IMR-90 (cell line): ENCODE data around the gene OAS1. TPM values are rescaled to one million over a fixed set of nuclear protein-coding genes. Genes with fewer than 3 reads are reported as not detected.

Experiments
- ATAC-seq: fragments of 200-7000 bp; cut with Tn5 transposase; 2 replicates; pipeline ENCODE4 v1.9.1; 2020; ENCODE audit warnings: low read depth, mild to moderate bottlenecking, moderate library complexity
- BruUV-seq: library from RNA; stranded (reverse); fragments of 400-500 nt; replicated peaks from 2 replicates; lab custom pipeline; 2021; lab: Mats Ljungman, UMichigan
- CTCF ChIA-PET: fragments of 300-600 bp; formaldehyde crosslinking; extraction: SDS; loops from one replicate; lab custom pipeline; 2021; ENCODE audit warnings: antibody characterized with exemption; lab: Yijun Ruan, JAX
- POLR2A ChIA-PET: fragments of 300-600 bp; sonication (Branson Sonifier 250); formaldehyde crosslinking; loops from one replicate; lab custom pipeline; 2022; ENCODE audit warnings: antibody characterized with exemption; ENCODE audit not compliant: unreplicated experiment; lab: Charles Lee
- DNase-seq: peaks from one replicate; pipeline ENCODE4 v3.0.0; 2013
- H2AFZ ChIP-seq: replicated peaks from 2 replicates; pipeline ENCODE3; 2013; ENCODE audit warnings: low read length, mild to moderate bottlenecking; ENCODE audit not compliant: poor library complexity
- H2AK5ac ChIP-seq: 2 replicates; pipeline ENCODE4 v1.6.1; 2013; ENCODE audit warnings: low read depth, low read length, inconsistent platforms
- H2AK9ac ChIP-seq: replicated peaks from 2 replicates; pipeline ENCODE3; 2013; ENCODE audit warnings: mild to moderate bottlenecking, low read depth, low read length, moderate library complexity; ENCODE audit not compliant: poor library complexity
- H2BK120ac ChIP-seq: 2 replicates; pipeline ENCODE4 v1.6.1; 2013; ENCODE audit warnings: low read depth, low read length, inconsistent platforms
- H2BK15ac ChIP-seq: 3 replicates; pipeline ENCODE4 v1.6.1; 2013; ENCODE audit warnings: low read depth, low read length, inconsistent platforms
- H2BK20ac ChIP-seq: 2 replicates; pipeline ENCODE4 v1.6.1; 2013; ENCODE audit warnings: low read depth, mild to moderate bottlenecking, inconsistent platforms, low read length, moderate library complexity
- H2BK5ac ChIP-seq: 2 replicates; pipeline ENCODE4 v1.6.1; 2013; ENCODE audit warnings: mild to moderate bottlenecking, low read depth, low read length, inconsistent platforms; ENCODE audit not compliant: poor library complexity, severe bottlenecking
- H3K14ac ChIP-seq: replicated peaks from 2 replicates; pipeline ENCODE4 v1.6.1; 2013; ENCODE audit warnings: low read depth, low read length, inconsistent platforms
- H3K18ac ChIP-seq: 2 replicates; pipeline ENCODE4 v1.6.1; 2013; ENCODE audit warnings: low read depth, low read length, control low read depth
- H3K23ac ChIP-seq: 2 replicates; pipeline ENCODE4 v1.6.1; 2013; ENCODE audit warnings: low read depth, low read length, inconsistent platforms
- H3K27ac ChIP-seq: 2 replicates; pipeline ENCODE4 v1.5.1; 2013; ENCODE audit warnings: mild to moderate bottlenecking, control low read depth, low read length; ENCODE audit not compliant: insufficient read depth
- H3K27me3 ChIP-seq: 2 replicates; pipeline ENCODE4 v1.6.1; 2013; ENCODE audit warnings: low read length; ENCODE audit not compliant: control insufficient read depth, insufficient read depth
- H3K36me3 ChIP-seq: 2 replicates; pipeline ENCODE4 v1.6.1; 2013; ENCODE audit warnings: low read length, mixed read lengths; ENCODE audit not compliant: control insufficient read depth, insufficient read depth
- H3K4ac ChIP-seq: 2 replicates; pipeline ENCODE4 v1.6.1; 2013; ENCODE audit warnings: low read depth, low read length, inconsistent platforms
- H3K4me1 ChIP-seq: 2 replicates; pipeline ENCODE4 v1.6.1; 2013; ENCODE audit warnings: low read length, mixed read lengths; ENCODE audit not compliant: control insufficient read depth, insufficient read depth
- H3K4me2 ChIP-seq: 2 replicates; pipeline ENCODE4 v1.6.1; 2013; ENCODE audit warnings: low read depth, mild to moderate bottlenecking, control low read depth, low read length, moderate library complexity
- H3K4me3 ChIP-seq: 2 replicates; pipeline ENCODE4 v1.5.1; 2013; ENCODE audit warnings: low read depth, mild to moderate bottlenecking, control low read depth, low read length, moderate library complexity; ENCODE audit not compliant: insufficient read depth
- H3K56ac ChIP-seq: 2 replicates; pipeline ENCODE4 v1.6.1; 2013; ENCODE audit warnings: low read length, inconsistent platforms; ENCODE audit not compliant: insufficient read depth; ENCODE audit errors: extremely low read depth
- H3K79me1 ChIP-seq, 2 experiments: 2 replicates each; pipeline ENCODE4 v1.6.1; 2013; ENCODE audit warnings: low read length in 2 of 2, inconsistent platforms in 1 of 2, low read depth in 1 of 2
- H3K9ac ChIP-seq: 2 replicates; pipeline ENCODE4 v1.6.1; 2013; ENCODE audit warnings: low read depth, low read length, control low read depth
- H3K9me1 ChIP-seq: 2 replicates; pipeline ENCODE4 v1.6.1; 2013; ENCODE audit warnings: low read length, inconsistent platforms; ENCODE audit not compliant: insufficient read depth
- H3K9me3 ChIP-seq: 2 replicates; pipeline ENCODE4 v1.6.1; 2013; ENCODE audit warnings: low read length; ENCODE audit not compliant: control insufficient read depth, insufficient read depth
- H4K20me1 ChIP-seq: 2 replicates; pipeline ENCODE4 v1.6.1; 2013; ENCODE audit warnings: low read length, inconsistent platforms; ENCODE audit not compliant: insufficient read depth
- H4K5ac ChIP-seq: 2 replicates; pipeline ENCODE4 v1.6.1; 2013; ENCODE audit warnings: mild to moderate bottlenecking, low read depth, low read length, control low read depth
- H4K8ac ChIP-seq, 2 experiments: 2 replicates each; pipeline ENCODE4 v1.6.1; 2013; ENCODE audit warnings: low read depth in 2 of 2, low read length in 2 of 2, control low read depth in 1 of 2, inconsistent platforms in 1 of 2
- H4K91ac ChIP-seq: 2 replicates; pipeline ENCODE4 v1.6.1; 2013; ENCODE audit warnings: low read depth, low read length, inconsistent platforms; ENCODE audit not compliant: insufficient read depth
- BHLHE40 ChIP-seq: fragments of 150-350 bp; IDR thresholded peaks from 2 replicates; pipeline ENCODE4 v1.6.1; 2016; ENCODE audit warnings: mild to moderate bottlenecking, low read depth, low read length
- CEBPB ChIP-seq: IDR thresholded peaks from 2 replicates; pipeline ENCODE4 v1.6.1; 2012; ENCODE audit warnings: low read depth, low read length, improper control_type of control experiment
- CHD1 ChIP-seq: IDR thresholded peaks from 2 replicates; pipeline ENCODE4 v1.6.1; 2012; ENCODE audit warnings: low read depth, low read length, improper control_type of control experiment
- CTCF ChIP-seq: conservative IDR thresholded peaks from 2 replicates; pipeline ENCODE4 v1.5.1; 2012; ENCODE audit warnings: mild to moderate bottlenecking, low read depth, low read length, improper control_type of control experiment
- ELK1 ChIP-seq: fragments of 150-350 bp; IDR thresholded peaks from 2 replicates; pipeline ENCODE4 v1.6.1; 2016; ENCODE audit warnings: low read depth, mild to moderate bottlenecking, low read length, moderate library complexity, borderline replicate concordance
- FOS ChIP-seq: fragments of 150-350 bp; IDR thresholded peaks from 2 replicates; pipeline ENCODE4 v1.6.1; 2016; ENCODE audit warnings: low read depth, low read length
- MAFK ChIP-seq: IDR thresholded peaks from 2 replicates; pipeline ENCODE4 v1.6.1; 2012; ENCODE audit warnings: low read depth, low read length, improper control_type of control experiment
- MAZ ChIP-seq: IDR thresholded peaks from 2 replicates; pipeline ENCODE4 v1.6.1; 2012; ENCODE audit warnings: low read depth, mild to moderate bottlenecking, low read length, improper control_type of control experiment, moderate library complexity, borderline replicate concordance
- MXI1 ChIP-seq: IDR thresholded peaks from 2 replicates; pipeline ENCODE4 v1.6.1; 2012; ENCODE audit warnings: low read depth, mild to moderate bottlenecking, low read length, moderate library complexity, borderline replicate concordance
- NFE2L2 ChIP-seq: fragments of 150-350 bp; IDR thresholded peaks from 2 replicates; pipeline ENCODE4 v1.6.1; 2016; ENCODE audit warnings: low read depth, mild to moderate bottlenecking, low read length
- POLR2A ChIP-seq: IDR thresholded peaks from 2 replicates; pipeline ENCODE4 v1.6.1; 2012; ENCODE audit warnings: mild to moderate bottlenecking, low read depth, low read length
- RAD21 ChIP-seq: IDR thresholded peaks from 2 replicates; pipeline ENCODE4 v1.6.1; 2012; ENCODE audit warnings: low read length, improper control_type of control experiment
- RCOR1 ChIP-seq: IDR thresholded peaks from 2 replicates; pipeline ENCODE4 v1.6.1; 2012; ENCODE audit warnings: mild to moderate bottlenecking, low read length, improper control_type of control experiment; ENCODE audit not compliant: insufficient replicate concordance
- RFX5 ChIP-seq: IDR thresholded peaks from 2 replicates; pipeline ENCODE4 v1.8.0; 2012; ENCODE audit warnings: low read depth, mild to moderate bottlenecking, low read length, moderate library complexity
- SMC3 ChIP-seq: fragments of 150-350 bp; IDR thresholded peaks from 2 replicates; pipeline ENCODE4 v1.6.1; 2016; ENCODE audit warnings: low read depth, mild to moderate bottlenecking, antibody characterized with exemption, low read length, moderate library complexity
- USF2 ChIP-seq: fragments of 150-350 bp; IDR thresholded peaks from 2 replicates; pipeline ENCODE4 v1.6.1; 2017; ENCODE audit warnings: mild to moderate bottlenecking, antibody characterized with exemption, low read length, low read depth
- WGBS, 2 experiments: methylation state at CpG; one replicate each; pipeline versions ENCODE4 v1.1.5 to v1.1.7; 2013; ENCODE audit warnings: missing lambda C conversion rate in 2 of 2; ENCODE audit not compliant: insufficient read length in 1 of 2; ENCODE audit errors: extremely low coverage in 2 of 2; 5-methylcytosine and 5-hydroxymethylcytosine counted together
- dilution Hi-C: fragments of 300-500 bp; cut with HindIII; formaldehyde crosslinking; loops from one replicate; pipeline ENCODE4 v1.14.3; 2018; ENCODE audit warnings: low sequenced_read_pairs; ENCODE audit not compliant: unreplicated experiment
- in situ Hi-C: fragments of 300-500 bp; cut with MboI; formaldehyde crosslinking; loops from 3 replicates; pipeline ENCODE4 v1.14.3; 2019; ENCODE audit warnings: low sequenced_read_pairs, inconsistent platforms, mixed read lengths
- intact Hi-C: fragments of 100-400 bp; cut with micrococcal nuclease; formaldehyde crosslinking; loops from 2 replicates; pipeline ENCODE4 v1.10.0; 2022
- polyA plus RNA-seq, 3 experiments: library from polyadenylated mRNA; depleted of rRNA; stranded (reverse); fragments of >200 nt; gene quantifications; 2 replicates each; pipeline ENCODE4 v1.2.3, GENCODE V29; 2012; ENCODE audit warnings: low replicate concordance in 1 of 3
- total RNA-seq: library from RNA; depleted of rRNA; stranded (reverse); fragments of >200 nt; gene quantifications from 2 replicates; pipeline ENCODE4 v1.2.3, GENCODE V29; 2012

OAS1 gene
- total and polyA plus RNA-seq, 2 of the 4 experiments (the other 2 are of a cell fraction) = not detected

- Histone ChIP-seq H2AK9ac (no peak overlapping the region), H2BK20ac (no peak overlapping the region), H3K27ac (no peak overlapping the region), H2AK5ac (no peak overlapping the region), H3K27me3 (no peaks in the 10 kb centered on the region), H3K56ac (no peak overlapping the region), H3K23ac (no peak overlapping the region), H3K9ac (no peak overlapping the region), H2BK120ac (no peak overlapping the region), H3K14ac (no peak overlapping the region), H4K20me1 (no peaks in the 10 kb centered on the region), H3K4me1 (no peaks in the 10 kb centered on the region), H2BK5ac (no peak overlapping the region), H3K79me1 (no peaks in the 10 kb centered on the region), H3K4ac (no peak overlapping the region), H3K18ac (no peak overlapping the region), H3K4me3 (no peak overlapping the region), H2AFZ (no peak overlapping the region), H4K5ac (no peak overlapping the region), H4K8ac (no peak overlapping the region), H3K4me2 (no peak overlapping the region), H4K91ac (no peak overlapping the region), H3K9me1 (no peaks in the 10 kb centered on the region), H2BK15ac (no peak overlapping the region), H3K36me3 (no peaks in the 10 kb centered on the region), H3K9me3 (no peaks in the 10 kb centered on the region)
- in situ Hi-C loops (no loop called here), intact Hi-C loops (no loop called here), dilution Hi-C loops (no loop called here)
- TF ChIP-seq BHLHE40 (no peak), SMC3 (no peak), RAD21 (no peak), MXI1 (no peak), USF2 (no peak), MAZ (no peak), RFX5 (no peak), NFE2L2 (no peak), POLR2A (no peak), FOS (no peak), CTCF (no peak), MAFK (no peak), ELK1 (no peak), RCOR1 (no peak), CEBPB (no peak), CHD1 (no peak)
- DNase-seq (no peak), ATAC-seq (no peak)
- ChIA-PET CTCF (no interaction called here), POLR2A (no interaction called here)
- BruUV-seq = no TSS peak
- no CpG with 5 or more reads among the region's 5 CpGs for WGBS, 2 experiments
These were observed 38.2 kb upstream of the OAS1 start for GRCh38 chr12:112868459-112869041.
